Fibroblast of peridontal ligament (primary cell): Measurements from ENCODE around the gene DLEC1.

ENCODE experiments used
- DNase-seq: peaks from one replicate; pipeline ENCODE4 v3.0.0-alpha.2; 2010; ENCODE audit errors: extremely low read depth

The DLEC1 gene

DNA sequence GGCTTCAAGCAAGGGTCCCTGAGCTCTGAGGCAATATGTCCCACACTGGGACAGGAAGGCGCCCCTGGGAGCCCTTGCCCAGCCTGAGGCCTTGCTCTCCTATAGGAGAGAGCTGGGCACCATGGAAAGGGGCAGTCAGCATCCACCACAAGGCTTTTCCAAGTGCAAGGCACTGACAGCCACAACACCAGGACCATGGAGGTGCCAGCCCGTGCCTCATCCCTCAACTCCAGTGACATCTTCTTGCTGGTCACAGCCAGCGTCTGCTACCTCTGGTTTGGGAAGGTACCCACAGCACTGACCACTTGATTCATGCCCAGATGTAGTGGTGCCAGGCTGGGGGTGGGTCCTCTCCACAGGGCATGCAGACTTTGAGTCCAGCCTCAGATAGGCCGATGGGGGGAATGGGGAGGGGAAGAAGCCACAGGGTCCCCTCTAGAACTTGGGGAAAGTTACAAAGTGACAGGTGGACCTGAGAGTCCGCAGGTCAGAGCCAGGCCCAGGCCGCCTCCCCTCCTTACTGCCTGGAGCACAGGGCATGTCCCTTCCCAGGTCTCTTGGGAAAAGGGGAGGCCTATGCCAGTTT is 36.6 kb upstream of the DLEC1 start:
- DNase-seq = no peak

DNA sequence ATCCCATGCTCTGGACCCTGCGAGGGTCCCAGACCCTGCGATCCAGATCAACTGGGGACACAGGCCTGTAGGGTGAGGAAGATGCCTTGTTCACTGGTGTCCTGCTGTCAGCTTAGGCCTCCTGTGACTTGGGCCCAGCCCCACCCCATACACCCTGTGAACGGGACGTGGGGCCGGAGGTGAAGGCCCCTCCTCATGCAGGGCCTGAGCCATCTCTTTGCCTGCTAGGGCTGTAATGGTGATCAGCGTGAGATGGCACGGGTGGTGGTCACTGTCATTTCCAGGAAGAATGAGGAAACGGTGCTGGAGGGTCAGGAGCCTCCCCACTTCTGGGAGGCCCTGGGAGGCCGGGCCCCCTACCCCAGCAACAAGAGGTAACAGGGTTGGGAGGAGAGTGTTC is 36.1 kb upstream of the DLEC1 start:
- no peak for DNase-seq

- DNase-seq = peak; percentile 48
Measured at GRCh38 chr3:38003371-38003816, 35.6 kb upstream of the DLEC1 start.

DNA sequence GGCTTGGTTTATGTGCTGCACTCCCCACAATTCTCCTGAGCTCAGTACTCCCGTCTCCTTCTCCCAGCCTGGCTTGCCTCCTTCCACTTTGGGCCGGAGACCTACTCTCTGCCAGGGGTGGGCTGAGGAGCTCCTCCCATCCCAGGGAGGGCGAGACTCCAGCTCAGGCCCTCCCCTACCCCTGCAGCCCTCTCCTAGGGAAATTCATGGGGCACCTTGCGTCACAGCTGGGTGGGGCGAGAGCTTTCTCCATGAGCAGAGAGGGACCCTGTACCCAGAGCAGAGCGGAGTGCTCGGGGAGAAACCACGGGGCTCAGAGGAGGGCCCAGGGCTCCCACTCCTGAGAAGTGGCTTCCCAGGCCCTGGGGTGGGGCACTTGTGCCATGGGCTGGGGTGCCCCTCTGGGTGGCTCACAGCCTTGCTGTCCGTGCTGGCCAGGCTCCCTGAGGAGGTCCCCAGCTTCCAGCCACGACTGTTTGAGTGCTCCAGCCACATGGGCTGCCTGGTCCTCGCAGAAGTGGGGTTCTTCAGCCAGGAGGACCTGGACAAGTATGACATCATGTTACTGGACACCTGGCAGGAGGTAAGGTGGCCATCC is 35.1 kb upstream of the DLEC1 start:
- no peak for DNase-seq

DNA sequence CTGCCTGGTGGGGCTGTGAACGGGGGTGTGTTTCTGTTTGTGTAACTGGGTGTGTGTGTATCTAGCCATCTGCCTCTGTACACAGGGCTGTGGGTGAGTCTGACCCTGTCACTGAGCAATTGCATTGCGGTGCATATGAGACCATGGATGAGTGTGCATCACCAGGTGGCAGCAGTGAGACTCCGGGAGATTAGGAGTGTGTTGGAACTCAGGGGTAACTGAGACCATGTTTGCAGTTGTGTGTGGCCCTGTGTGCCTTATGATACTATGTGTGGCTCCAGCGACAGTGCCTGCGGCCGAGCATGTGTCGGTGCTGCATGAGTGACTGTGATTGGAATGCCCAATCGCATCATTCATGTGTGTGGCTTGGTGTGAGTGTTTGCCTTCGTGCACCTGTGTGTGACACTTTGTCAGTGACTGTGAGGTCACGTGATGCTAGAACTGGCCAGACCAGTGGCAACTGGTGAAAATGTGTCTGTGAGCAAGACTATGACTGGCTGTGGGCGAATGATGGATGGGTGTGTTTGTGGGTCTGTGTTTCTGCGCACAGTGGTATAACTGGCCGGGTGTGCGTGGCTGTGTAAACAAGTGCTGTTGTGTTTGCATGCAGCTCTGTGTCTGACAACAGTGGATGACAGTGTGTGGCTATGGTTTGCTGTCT is 34.5 kb upstream of the DLEC1 start:
- peak; percentile 63 for DNase-seq

DNA sequence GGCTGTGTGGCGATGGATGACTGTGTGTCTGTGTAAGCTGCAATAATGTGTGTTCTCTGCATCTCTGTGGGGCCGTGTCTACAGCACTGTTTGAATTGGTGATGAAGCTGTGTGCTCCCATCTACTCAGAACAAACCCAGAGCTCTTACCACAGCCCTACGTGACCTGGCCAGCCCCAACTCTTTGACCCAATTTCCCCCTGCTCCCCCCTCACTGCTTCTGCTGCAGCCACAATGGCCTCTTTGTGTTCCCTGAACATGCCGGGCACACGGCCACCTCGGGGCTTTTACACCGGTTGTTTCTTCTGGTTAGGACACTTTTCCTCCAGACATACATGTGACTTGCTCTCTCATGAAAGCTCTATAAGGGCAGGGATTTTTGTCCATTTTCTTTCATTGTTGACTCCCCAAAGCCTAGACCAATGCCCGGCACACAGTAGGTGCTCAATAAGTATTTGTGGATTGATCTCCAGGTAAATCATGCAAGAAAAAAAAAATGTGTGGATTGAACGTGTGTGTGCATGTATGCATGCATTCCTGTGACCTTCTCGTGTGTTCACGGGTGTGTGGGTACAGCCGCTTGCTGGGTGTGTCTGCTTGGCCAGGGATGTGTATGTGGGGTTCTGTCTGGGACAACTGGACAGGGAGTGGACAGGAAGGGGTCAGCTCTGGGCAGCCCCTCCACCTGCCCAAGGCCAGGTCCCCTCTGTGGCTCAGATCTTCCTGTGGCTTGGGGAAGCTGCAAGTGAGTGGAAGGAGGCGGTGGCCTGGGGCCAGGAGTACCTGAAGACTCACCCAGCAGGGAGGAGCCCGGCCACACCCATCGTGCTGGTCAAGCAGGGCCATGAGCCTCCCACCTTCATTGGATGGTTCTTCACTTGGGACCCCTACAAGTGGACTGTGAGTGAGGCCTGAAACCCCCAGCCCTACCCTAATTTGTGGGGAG is 33.7 kb upstream of the DLEC1 start:
- no peak for DNase-seq

DNA sequence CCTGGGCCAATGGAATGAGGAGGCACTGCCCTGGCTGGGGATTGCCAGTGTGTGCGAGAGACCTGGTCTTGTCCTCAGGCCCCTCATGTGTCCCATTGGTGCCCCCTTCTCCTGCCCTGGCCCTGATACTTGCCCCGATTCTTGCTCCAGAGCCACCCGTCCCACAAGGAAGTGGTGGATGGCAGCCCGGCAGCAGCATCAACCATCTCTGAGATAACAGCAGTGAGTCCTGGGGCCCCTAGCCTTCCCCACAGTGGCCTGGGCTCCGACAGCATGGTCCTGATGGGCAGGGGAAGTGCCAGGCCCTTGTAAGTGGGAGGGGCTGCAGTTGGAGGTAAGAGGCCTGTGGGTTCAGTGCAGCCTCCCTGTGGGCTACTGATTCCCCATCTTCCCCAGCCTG is 33.0 kb upstream of the DLEC1 start:
- no peak for DNase-seq

GRCh38 chr3:38006445-38006995 is 32.5 kb upstream of the DLEC1 start:
- no peak for DNase-seq

DNA sequence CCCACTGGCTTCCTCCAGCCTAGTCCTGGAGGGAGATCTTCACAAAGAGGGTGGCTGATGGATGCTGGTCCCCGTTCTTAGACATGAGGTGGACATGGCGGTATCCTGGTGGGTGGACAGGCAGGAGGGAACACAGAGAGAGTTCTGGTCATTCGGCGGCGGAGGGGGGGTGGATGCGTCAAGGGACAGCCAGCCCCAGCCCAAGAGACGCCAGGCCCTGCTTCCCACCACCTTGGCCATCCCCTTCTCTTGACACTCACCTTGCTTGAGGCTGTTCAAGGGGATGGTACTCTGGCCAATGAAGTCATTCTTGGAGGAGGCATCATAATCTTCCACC is 31.3 kb upstream of the DLEC1 start:
- DNase-seq = no peak

DNA sequence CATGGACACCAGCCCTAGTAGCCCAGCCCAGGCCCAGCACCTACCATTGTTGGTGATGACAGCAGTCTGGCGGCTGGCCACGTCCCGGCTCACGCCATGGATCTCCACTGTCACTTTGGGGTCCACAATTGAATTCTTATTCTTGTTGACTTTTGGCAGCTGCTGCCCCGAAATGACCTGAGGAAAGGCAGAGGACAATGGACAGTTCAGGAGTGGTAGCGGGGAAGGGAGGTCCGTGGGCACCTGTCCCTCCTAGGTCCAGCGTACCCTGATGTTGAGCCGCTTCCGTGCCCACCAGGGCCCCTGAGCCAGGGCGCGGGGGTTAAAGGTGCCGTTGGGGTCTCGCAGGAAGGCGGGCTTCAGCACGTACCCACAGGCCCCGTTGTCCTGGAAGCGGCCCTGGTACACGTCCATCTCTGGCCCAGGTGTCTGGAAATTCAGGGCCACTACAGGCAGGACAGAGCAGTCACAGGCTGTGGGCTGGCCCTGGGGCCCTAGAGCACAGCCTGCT is 30.8 kb upstream of the DLEC1 start:
- no peak for DNase-seq

DNA sequence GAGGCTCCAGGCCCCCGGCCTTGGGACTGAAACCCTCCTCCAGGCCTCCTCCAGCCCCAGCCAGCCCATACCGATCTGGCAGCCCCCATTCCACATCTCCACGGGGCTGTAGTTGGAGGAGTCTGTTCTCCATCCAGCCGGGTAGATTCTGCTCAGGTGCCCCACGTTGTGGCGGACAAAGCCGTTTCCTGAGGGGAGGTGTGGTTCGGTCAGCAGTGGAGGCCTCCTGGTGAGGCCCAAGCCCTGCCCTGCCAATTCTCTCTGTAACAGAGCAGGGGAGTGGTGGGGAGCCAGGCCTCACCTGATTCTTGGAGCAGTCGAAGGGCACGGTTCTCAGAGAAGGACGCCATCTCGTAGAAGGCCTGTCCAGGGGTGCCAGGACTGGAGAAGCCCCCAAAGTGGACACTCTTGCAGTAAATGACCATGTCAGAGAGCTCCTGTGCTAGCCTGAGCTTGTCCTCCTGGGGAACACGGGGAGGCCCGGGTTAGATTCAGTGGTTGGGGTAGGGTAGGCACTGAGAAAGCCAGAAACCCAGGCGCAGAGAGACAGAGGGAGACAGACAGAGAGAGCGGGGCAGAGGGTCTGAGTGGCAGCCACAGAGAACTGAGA is 29.9 kb upstream of the DLEC1 start:
- no peak for DNase-seq

DNA sequence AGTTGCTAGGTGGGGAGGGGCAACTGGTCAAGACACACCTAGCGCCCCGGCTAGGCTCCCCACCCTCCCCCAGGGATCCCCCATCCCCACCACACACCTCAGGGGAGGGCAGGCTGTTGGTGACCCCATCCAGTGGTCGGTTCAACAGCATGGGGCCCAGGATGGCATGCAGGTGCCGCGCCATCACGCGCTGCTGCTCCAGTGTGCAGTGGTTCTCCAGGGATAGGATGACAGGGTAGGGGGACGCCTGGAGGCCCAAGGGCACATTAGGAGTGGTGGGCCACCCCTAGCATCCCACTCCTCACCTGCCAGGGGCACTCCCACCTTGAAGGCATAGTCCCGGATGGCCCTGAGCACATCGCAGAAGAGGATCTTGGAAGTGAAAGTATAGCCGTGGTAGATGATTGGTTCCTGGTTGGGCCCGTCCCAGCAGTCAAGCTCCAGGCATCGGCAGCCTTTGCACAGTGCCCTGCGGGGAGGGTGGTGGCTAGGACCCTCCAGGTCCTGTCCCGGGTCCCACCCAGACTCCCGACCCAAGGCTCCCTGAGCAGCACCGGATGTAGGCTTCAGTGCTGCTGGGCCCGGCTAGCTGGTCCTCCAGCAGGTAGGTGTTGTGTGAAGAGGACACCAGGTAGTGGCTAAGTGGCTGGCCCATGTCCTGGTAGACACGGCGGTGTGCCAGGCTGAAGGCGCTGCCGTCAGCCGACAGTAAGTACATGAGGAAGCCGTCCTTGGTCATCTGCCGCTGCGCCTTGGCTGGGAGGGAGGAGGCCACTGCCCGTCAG is 29.0 kb upstream of the DLEC1 start:
- DNase-seq = no peak

GRCh38 chr3:38011111-38011510 is 27.9 kb upstream of the DLEC1 start:
- no peak for DNase-seq

- no peak for DNase-seq
Measured at GRCh38 chr3:38015485-38015884, 23.5 kb upstream of the DLEC1 start.

DNA sequence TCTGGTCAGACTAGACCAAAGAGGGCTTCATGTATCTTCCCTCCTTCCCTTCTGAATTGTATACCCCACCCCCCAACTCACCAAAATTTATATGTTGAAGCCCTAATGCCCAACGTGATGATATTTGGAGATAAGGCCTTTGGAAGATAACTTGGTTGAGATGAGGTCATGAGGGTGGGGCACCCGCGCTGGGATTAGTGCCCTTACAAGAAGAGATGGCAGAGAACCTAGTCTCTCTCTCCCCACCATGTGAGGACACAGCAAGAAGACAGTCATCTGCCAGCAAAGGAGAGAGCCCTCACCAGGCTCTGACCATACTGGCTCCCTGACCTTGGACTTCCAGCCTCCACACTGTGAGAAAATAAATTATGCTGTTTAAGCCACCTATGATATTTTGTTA is 23.0 kb upstream of the DLEC1 start:
- no peak for DNase-seq

- DNase-seq = no peak
Measured at GRCh38 chr3:38016410-38016809, 22.6 kb upstream of the DLEC1 start.

DNA sequence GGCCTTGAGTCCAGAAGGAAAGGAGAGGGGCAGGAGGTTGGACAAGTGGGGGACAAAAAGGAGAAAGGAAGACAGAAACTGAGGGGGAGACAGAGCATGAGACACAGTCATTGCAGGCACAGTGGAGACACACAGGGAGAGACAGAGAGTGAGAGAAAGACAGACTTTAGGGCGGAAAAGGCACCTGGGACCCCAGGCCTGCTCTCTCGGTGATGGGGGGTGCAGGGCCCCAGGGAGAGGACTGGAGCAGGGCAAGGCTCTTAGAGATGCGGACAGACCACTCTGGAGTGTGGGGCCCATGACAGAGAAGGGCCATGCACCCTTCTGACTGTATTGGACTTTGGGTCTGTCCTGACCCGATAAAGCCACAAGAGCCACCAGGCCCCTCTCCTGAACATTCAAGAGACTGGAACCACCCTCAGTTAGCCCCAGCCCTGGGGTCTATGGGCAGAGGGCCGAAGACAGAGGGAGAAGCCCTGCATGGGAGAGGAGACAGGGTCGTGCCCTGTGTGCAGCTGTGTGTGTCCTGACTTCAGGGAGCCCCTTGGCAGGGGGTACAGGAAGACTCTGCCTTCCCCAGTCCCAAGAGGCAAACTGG is 22.1 kb upstream of the DLEC1 start:
- DNase-seq = no peak

DNA sequence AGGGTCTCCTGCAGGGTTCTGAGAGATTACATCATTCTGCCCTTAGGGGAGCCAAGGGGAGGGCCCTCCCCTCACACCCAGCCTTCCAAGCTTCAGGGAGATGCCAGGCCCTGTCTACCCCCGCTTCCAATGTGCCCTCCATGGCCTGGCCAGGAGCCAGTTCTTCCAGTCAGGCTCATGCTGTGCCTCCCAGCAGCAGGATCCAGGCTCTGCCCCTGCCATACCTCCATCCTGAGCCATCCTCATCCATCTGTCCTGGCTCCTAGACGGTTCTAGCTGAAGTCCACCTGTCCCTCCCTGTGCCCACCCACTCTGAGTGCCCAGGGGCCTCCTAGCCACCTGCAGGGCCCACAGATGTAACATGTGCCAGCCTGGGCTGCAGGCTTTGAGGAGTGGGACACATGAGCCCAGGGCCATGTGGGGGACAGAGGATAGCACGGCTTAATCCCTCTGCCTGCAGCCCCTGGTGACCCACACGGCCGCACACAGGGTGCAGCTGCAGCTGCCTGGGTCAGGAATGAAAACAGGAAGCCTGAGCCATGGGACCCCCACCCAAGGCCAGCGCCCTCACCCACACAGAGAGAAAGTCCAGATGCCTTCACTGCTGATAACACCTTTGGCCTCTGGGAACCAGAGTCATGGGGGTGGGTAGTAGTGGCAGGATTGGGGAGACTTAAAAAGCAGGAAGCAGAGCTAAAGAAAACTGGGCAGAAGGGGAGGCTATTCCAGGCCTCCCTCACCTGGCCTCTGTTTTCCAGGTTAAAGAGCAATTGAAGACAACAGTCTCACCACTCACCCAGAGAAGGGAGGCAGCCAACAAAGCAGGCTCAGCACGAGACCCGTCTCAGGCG is 21.3 kb upstream of the DLEC1 start:
- no peak for DNase-seq
